Stimulated activated CD4-positive, alpha-beta T cell treated with anti-CD3 and anti-CD28 coated beads, Interleukin-15, amount 100 ng/mL, for 1 hour (primary cell): Measurements from ENCODE around the gene IL16.
"Not testable (repeated sequence)": the region's sequence is repeated elsewhere in the genome, so short reads cannot be mapped to it uniquely, and the experiment has no call there.

Experiments used
- DNase-seq, 2 donors: peaks; one replicate each; pipeline ENCODE4 v3.0.0-alpha.2; 2020; ENCODE audit warnings: low read depth in 1 of 2, low spot score in 1 of 2

IL16 gene

GRCh38 chr15:81199031-81199779, 2.5 kb downstream of the IL16 start:
- no peak for DNase-seq

- DNase-seq: no peak
Measured at GRCh38 chr15:81206018-81206417, 9.3 kb downstream of the IL16 start.

GRCh38 chr15:81207987-81208386, 11.3 kb downstream of the IL16 start:
- DNase-seq: not testable (repeated sequence)

GRCh38 chr15:81209635-81210034, 13.0 kb downstream of the IL16 start:
- no peak for DNase-seq

- DNase-seq: no peak
Measured at GRCh38 chr15:81211376-81211775, 14.7 kb downstream of the IL16 start.

- DNase-seq: no peak
Measured at GRCh38 chr15:81213982-81214381, 17.3 kb downstream of the IL16 start.

GRCh38 chr15:81215531-81215930, 18.9 kb downstream of the IL16 start:
- DNase-seq: no peak

GRCh38 chr15:81215983-81216382, 19.3 kb downstream of the IL16 start:
- no peak for DNase-seq

- no peak for DNase-seq
Measured at GRCh38 chr15:81216422-81216821, 19.7 kb downstream of the IL16 start.

GRCh38 chr15:81221449-81221848, 24.8 kb downstream of the IL16 start:
- no peak for DNase-seq

GRCh38 chr15:81222007-81222406, 25.3 kb downstream of the IL16 start:
- DNase-seq: no peak

- no peak for DNase-seq
Measured at GRCh38 chr15:81223346-81223971, 26.8 kb downstream of the IL16 start.

- no peak for DNase-seq
Measured at GRCh38 chr15:81224232-81224631, 27.6 kb downstream of the IL16 start.

- no peak for DNase-seq
Measured at GRCh38 chr15:81225161-81225671, 28.5 kb downstream of the IL16 start.

- DNase-seq: no peak
Measured at GRCh38 chr15:81227716-81228115, 31.0 kb downstream of the IL16 start.

GRCh38 chr15:81229586-81229985, 32.9 kb downstream of the IL16 start:
- DNase-seq: no peak

- no peak for DNase-seq
Measured at GRCh38 chr15:81235276-81236123, 38.8 kb downstream of the IL16 start.

GRCh38 chr15:81239190-81239589, 42.5 kb downstream of the IL16 start:
- no peak for DNase-seq

- no peak for DNase-seq
Measured at GRCh38 chr15:81242778-81243177, 46.1 kb downstream of the IL16 start.

- DNase-seq: no peak
Measured at GRCh38 chr15:81244306-81244705, 47.6 kb downstream of the IL16 start.

GRCh38 chr15:81253846-81254245, 57.2 kb downstream of the IL16 start:
- DNase-seq: no peak
